Measurements from ENCODE around the gene MLST8.
"Not testable (repeated sequence)": the region's sequence is repeated elsewhere in the genome, so short reads cannot be mapped to it uniquely, and the experiment has no call there.

MLST8 gene

DNA sequence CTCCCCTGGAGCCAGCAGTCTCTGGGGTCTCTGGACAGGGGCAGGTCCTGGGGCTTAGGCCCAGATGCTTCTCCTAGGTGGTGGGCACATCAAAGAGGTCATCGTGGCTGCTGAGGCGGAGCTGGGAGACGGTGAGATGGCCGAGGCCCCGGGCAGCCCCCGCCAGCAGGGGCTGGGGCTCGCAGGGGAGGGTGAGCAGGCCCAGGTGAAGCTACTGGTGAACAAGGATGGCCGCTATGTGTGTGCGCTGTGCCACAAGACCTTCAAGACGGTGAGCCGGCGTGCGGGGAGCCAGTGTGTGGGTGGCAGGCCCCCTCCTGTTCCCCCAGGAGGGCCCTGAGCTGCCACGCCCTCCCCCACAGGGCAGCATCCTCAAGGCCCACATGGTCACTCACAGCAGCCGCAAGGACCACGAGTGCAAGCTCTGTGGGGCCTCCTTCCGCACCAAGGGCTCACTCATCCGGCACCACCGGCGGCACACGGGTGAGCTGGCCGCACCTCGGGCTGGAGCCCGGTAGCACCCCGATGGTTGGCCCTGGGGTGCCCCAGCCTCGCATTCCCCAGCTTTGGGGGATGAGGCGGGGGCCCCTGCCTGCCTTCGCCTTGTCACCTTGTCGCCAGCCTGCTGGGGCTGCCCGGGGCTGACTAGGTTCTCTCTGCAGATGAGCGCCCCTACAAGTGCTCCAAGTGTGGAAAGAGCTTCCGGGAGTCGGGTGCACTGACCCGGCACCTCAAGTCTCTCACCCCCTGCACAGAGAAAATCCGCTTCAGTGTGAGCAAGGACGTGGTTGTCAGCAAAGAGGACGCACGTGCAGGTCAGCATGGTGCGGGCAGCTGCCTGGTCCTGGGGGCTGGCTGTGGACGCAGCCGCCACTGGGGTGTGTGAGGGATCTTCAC lies 27.1 kb downstream of the MLST8 start:
- no peak for DNase-seq

DNA sequence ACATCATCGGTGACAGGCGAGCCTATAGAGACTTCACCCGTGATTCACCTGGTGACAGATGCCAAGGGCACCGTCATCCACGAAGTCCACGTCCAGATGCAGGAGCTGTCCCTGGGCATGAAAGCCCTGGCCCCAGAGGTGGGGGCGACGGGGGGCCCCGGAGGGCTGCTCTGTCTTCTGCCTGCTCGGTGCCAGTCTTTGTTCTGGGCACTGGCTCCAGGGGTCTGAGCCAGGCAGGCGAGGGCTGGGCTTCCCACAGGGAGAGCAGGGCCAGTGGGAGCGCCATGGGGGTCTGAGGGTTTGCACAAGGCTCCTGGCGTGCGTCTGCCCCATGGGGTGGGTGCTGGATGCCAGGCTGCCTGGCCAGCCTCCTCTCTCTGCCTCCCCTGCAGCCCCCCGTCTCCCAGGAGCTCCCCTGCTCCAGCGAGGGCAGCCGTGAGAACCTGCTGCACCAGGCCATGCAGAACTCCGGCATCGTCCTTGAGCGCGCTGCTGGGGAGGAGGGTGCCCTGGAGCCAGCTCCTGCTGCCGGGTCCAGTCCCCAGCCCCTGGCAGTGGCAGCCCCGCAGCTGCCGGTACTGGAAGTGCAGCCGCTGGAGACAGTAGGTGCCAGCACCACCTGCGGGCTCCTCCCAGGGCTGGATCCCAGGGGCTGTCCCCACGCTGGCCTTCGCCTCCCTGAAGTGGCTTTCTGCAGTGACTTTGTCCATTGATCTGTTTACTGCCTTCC lies 28.0 kb downstream of the MLST8 start:
- DNase-seq = no peak

DNA sequence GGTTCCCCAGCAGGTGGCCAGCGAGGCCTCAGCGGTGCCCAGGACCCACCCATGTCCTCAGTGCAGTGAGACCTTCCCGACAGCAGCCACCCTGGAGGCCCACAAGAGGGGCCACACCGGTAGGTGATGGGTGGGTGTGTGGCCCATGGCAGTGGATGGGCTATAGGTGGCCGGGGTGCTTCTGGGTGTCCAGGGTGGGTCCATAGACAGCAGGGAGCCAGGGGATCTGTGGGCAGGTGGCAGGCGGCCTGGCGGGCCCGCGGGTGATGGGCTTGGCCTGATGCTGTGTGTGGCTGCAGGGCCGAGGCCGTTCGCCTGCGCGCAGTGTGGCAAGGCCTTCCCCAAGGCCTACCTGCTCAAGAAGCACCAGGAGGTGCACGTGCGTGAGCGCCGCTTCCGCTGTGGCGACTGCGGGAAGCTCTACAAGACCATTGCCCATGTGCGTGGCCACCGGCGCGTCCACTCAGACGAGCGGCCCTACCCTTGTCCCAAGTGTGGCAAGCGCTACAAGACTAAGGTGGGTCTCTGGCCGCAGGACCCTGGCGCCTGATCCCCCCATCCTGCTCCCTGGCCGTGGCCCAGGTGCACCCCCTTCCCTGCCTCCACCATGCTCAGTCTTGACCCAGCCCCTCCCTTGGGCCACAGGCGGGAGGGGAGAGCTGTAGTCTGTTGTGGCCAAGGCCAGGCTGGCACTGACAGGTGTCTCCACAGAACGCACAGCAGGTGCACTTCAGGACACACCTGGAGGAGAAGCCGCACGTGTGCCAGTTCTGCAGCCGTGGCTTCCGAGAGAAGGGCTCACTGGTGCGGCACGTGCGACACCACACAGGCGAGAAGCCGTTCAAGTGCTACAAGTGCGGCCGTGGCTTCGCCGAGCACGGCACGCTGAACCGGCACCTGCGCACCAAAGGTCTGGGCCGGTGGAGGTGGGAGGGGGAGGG lies 28.9 kb downstream of the MLST8 start:
- DNase-seq = no peak

DNA sequence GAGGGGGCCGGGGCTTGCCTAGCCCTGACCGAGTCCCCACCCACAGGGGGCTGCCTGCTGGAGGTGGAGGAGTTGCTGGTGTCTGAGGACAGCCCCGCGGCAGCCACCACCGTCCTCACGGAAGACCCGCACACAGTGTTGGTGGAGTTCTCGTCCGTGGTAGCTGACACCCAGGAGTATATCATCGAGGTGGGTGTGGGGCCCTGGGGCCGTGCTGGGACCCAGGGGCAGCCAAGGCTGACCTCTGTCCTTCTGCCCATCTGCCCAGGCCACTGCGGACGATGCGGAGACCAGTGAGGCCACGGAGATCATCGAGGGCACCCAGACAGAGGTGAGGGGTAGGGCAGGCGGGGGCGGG lies 29.5 kb downstream of the MLST8 start:
- no peak for DNase-seq

DNA sequence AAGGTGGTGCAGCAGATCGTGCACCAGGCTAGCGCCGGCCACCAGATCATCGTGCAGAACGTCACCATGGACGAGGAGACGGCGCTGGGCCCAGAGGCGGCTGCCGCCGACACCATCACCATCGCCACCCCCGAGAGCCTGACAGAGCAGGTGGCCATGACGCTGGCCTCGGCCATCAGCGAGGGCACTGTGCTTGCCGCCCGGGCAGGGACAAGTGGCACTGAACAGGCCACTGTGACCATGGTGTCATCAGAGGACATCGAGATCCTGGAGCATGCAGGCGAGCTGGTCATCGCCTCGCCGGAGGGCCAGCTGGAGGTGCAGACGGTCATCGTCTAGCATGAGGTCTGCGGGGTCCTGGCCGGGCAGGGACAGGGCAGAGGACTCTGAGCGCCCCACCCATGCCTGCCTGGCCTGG lies 30.0 kb downstream of the MLST8 start:
- no peak for DNase-seq

DNA sequence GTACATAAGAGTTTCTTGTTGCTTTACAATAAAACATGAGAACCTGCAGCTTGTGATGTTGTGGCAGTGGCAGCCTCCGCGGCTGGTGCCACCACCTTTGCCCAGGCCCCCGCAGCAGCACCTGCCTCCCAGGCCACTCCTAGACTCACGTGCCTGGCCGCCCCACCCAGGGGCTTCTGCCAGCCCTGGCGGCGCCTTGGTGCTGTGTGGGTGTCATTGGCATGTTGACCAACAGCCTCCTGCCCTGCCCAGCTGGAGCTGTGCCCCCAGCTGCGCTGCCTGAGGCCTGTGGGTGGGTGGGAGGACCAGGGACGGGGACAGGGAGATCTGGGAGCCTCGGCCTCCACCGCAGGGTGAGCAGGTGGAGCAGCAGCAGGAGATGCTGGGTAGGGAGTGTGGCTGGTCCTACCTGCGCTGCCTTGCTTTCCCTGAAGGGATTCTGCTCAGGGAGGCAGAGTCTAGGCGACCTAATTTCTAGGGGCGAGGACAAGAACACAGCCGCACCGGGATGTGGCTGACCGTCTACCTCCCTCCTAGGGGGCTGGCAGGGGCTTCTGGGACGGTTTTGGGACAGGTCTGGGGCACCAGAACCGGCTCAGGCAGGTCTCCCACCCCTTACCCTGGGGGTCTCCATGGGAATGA lies 30.6 kb downstream of the MLST8 start:
- DNase-seq = no peak

DNA sequence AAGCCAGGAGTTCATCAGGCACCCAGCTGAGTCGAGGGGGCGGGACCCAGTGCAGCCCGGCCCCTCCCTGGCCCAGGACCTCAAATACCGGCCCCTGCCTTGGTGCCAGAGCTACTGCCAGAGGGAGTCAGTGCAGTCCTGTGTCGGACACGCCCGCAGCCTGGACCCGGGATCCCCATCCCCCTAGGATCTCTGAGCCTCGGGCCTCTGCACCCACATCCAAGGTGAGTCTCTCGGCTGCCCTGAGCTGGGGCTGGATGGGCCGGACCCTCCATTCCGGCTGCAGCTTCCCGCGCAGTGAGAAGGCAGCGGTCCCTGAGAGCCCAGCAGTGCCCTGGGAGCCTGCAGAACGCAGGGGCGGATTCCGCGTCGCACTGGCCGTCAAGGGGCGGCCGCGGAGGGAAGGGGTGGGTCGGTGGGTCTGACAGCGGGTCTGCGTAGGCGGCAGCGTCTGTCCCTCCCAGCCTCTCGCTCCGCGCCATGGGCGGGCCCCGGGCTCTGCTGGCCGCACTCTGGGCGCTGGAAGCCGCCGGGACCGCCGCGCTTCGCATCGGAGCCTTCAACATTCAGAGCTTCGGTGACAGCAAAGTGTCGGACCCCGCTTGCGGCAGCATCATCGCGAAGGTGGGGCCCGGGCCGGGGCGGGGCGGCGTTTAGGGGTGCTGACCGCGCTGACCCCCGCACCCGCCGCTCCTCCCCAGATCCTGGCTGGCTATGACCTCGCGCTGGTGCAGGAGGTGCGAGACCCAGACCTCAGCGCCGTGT lies 31.3 kb downstream of the MLST8 start, which contains the start of gene DNASE1L2:
DNASE1L2 (plus strand) TSS at position 108 of the 765 bp plus-strand sequence; CDS start at position 481, 373 bp downstream.
- no peak for DNase-seq

DNA sequence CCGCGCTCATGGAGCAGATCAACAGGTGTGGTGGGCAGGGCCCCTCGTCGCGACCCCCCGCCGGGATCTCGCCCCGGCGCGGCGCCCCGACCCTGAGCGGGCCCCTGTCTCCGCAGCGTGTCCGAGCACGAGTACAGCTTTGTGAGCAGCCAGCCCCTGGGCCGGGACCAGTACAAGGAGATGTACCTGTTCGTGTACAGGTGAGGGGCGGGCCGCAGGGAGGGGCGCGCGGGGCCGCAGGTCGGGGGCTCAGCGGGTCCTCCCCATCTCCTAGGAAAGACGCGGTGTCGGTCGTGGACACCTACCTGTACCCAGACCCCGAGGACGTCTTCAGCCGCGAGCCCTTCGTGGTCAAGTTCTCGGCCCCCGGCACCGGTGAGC lies 31.8 kb downstream of the MLST8 start:
- no peak for DNase-seq

DNA sequence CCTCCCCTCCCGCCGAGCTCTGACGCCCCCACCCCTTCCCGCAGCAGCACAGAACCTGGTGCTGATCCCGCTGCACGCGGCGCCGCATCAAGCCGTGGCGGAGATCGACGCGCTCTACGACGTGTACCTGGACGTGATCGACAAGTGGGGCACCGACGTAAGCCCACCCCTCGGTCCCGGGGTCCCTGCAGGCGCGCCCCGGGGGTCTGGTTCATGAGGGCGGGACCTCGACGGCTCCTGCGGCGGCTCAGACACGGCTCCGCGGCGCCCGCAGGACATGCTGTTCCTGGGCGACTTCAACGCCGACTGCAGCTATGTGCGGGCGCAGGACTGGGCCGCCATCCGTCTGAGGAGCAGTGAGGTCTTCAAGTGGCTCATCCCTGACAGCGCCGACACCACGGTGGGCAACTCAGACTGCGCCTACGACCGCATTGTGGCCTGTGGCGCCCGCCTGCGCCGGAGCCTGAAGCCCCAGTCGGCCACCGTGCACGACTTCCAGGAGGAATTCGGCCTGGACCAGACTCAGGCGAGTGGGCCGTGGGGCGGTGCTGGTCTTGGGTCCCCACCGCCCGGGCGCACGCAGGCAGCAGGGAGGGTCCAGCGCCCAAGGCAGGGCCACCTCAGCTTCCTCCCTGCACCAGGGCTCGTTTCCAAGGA lies 32.4 kb downstream of the MLST8 start:
- no peak for DNase-seq

DNA sequence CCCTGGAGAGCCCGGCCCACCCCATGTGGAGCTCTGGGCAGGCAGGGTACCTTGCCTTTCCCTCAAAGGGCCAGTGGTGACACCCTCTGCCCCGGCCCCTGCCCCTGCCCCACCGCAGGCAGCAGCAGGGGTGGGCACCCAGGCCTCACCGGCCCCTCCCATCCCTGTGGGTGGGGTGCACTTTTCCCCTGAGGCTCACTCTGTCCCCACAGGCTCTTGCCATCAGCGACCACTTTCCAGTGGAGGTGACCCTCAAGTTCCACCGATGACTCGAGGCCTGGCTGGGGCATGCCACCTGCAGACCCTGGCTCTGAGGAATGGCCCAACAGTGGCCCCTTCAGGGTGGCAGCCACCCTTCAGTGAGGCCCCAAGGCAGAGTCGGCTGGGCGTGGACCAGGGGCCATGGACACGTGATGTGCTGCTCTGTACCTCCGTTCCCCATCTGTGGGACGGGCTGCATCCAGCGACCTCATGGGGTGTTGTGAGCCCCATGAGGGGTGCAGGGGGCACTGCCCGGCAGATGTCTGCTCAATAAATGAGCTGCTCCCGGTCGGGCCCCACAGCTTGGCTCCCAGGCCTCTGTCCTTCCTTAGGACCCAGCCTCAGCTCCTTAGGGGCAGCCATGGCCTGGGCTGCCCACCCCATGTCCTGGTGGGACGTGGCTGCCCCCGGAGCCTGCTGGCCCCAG lies 33.0 kb downstream of the MLST8 start:
- DNase-seq = no peak

DNA sequence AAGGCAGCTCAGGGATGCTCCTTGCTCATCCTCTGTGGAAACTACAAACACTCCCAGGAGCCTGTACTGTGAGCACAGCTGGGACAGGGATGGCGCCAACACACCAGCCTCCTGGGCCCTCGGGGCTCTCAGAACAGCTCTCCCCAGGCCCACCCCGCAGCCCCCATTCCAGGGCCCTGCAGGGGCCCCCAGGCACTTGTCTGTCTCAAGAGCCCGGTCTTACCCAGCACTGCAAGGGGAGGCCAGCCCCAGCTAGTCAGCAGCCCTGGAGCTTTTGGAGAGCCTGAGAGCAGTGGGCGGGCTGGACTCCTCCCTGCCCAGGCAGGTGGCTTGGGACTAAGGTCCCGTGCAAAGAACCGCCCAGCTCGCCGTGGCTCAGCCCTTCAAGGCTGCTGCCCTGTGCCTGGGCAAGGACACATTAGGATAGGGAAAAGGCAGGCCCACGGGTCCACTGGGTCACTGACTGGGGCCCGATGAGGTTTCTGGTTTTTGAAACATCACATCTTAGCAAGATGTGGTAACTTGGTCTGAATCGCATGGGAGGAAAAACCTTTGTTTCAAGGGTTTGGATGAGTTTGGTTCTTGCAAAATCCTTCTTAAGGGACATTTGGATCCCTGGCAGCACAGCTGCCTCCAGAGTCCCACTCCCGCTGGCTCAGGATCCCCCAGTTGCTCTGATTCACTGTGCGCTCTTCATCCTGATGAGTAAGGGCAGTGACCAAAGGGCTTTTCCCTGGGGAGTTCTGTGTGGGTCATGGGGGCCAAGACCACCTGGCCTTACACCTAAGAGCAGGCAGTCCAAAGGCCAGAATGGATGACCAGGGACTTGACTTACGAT lies 33.8 kb downstream of the MLST8 start:
- no peak for DNase-seq

DNA sequence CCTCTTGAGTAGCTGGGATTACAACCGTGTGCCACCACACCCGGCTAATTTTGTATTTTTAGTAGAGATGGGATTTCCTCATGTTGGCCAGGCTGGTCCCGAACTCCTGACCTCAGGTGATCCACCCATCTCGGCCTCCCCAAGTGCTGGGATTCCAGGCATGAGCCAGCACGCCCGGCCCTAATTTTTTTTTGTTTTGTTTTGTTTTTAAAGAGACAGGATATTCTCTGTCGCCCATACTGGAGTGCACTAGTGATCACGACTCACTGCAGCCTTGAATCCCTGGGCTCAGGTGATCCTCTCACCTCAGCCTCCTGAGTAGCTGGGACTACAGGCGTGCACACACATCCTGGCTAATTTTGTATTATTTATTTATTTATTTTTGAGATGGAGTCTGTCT lies 35.1 kb downstream of the MLST8 start:
- not testable (repeated sequence) for DNase-seq

DNA sequence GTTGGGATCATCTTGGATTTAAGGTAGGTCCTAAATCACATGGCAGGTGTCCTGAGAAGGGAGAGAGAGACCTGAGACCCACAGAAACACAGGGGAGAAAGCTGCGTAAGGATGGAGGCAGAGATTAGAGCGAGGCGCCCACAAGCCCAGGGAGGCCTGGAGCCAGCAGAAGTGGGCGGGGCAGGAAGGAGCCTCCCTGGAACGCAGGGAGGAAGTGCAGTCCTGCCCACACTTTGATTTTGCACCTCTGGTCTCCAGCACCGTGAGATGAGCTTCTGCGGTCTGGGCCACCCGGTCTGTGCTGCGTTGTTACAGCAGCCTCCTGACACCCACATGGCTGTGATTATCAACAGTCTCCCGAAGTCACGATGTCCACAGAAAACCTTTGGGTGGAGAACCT lies 37.3 kb downstream of the MLST8 start:
- DNase-seq = no peak

DNA sequence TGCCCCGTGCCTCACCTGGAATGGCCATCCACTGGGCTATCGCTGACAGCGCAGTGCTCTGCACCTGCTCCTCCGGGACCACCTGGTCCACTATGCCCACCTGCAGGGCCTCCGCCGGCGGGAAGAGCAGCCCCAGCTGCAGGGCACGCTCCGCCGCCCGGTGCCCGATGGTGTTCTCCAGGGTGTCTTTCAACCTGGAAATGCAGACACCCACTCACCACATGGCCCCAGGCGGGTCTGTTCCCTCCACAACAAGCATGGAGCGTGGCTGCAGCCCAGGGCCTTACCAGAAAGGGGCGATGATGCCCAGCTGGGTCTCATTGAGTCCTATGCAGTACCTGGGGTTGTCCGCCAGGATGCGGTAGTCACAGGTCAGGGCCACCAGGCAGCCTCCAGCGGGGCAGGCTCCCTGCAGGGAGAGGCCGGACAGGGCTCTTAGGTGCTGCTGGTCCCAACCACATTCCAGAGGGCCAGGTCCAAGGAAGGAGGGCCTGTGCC lies 37.8 kb downstream of the MLST8 start:
- no peak for DNase-seq

DNA sequence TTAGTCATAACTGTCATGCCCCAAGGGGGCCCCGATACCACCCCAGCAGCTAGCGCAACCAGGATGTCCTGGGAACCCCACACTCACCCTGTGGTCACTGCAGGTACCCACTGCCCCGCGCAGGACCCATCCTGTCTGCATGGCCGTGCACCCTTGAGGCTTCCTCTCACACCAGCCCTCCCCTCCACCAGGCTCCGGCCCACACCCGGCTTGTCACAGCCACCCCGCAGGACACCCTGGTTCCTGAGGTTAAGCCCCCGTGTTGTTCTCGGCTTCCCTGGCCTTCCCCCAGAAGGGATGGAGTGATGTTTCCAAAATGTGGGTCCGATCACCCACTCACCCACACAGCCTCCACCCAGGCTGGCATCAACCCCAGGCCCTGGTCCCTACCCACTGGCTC lies 38.5 kb downstream of the MLST8 start:
- no peak for DNase-seq

DNA sequence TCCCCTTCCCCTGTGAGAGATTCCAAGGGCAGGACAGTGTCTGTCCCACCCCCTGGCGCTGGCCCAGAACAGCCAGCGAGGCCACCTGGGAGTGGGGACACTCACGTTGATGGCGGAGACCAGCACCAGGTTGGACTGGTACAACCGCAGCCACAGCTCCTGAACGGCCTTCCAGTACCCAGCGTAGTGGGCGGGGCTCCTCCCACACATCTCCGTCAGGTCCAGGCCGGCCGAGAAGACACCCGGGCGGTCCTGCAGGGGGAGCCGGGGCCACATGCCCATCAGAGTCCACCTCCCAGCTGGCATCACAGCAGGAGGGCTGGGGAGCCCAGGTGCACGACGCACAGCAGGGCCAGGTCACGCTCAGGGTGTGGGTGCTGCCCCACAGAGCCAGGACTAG lies 39.0 kb downstream of the MLST8 start:
- no peak for DNase-seq

DNA sequence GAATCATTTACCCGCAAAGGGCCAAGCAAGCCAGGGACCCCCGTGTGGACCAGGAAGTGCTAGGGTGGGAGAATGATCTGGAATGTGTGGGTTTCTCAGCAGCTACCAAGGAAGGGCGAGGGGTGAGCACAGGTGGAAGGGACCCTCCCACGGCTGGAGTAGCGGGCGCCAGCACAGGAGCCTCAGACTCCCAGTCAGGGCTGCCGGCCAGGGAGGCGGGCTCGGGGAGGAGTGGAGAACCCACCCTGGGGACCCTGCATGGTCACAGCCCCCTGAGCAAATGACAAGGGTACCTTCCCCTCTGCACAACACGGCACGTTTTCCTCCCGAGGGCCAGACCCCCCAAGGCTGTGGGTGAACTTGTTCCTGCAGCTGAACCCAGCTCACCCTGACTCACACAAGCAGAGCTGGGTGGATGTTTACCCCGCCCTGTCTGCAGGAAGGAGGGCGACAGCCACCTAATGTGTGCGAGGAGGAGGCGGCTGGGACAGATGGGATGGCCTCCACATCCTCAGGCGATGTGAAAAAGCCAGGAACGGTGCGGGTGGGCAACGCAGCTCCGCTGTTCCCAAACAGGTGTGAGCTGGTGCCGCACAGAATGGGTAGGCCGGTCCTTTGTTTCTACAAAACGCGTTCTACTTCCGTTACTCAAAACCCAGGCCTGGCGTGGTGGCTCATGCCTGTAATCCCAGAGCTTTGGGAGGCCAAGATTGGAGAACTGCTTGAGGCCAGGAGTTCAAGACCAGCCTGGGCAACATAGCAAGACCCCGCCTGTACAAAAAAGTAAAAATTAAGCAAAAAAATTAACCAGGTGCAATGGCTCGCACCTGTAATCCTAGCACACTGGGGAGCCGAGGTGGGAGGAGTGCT lies 39.9 kb downstream of the MLST8 start:
- no peak for DNase-seq

DNA sequence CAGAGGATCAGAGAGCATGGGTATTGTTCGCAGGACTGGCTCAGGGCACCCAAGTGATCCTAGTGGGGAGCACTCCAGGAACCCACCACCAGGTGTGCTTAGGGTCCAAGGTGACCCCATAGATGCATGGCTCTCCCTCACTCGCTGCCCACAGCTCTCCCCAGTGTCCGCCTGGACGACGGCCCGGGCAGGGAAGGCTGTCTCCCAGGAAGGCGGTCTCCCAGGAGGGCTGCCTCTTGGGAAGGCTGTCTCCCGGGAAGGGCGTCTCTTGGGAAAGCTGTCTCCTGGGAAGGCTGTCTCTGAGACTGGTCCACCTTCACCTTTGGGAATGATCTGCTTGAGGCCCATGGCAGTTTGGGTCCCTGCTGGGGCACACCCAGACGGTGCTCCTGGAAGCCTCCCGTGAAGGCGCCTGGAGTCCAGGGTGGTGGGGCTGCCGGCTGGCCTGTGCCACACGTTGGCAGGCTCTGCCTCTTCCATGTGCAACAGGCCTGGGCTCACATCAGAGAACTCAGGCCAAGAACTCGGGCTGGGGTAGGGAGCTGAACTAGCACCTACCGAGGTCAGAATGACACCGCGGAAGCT lies 41.1 kb downstream of the MLST8 start:
- DNase-seq = no peak

Measured in T1000 (cell line).